Measurements from ENCODE around the gene CNTRL.
A peak's percentile ranks its signal among the peaks of the same experiment; 100 is the strongest.
"Not testable (repeated sequence)": the region's sequence is repeated elsewhere in the genome, so short reads cannot be mapped to it uniquely, and the experiment has no call there.

CNTRL gene

GRCh38 chr9:121069396-121069795 is 5.4 kb upstream of the CNTRL start:
- DNase-seq (ENCODE audit: low read depth, low spot score): no peak

GRCh38 chr9:121071370-121071755 is 3.4 kb upstream of the CNTRL start:
- no peak overlapping the region for H3K4me3 ChIP-seq (ENCODE audit: low read length)

More at GRCh38 chr9:121069396-121069795, 5.4 kb upstream of the CNTRL start:
- H3K4me3 ChIP-seq (ENCODE audit: low read length): no peak overlapping the region

GRCh38 chr9:121071756-121072421 is 2.9 kb upstream of the CNTRL start:
- no peak for DNase-seq (ENCODE audit: low read depth, low spot score)
- H3K4me3 ChIP-seq (ENCODE audit: low read length): no peak overlapping the region

More at GRCh38 chr9:121071370-121071755, 3.4 kb upstream of the CNTRL start:
- no peak for DNase-seq (ENCODE audit: low read depth, low spot score)

GRCh38 chr9:121073038-121073437 is 1.7 kb upstream of the CNTRL start:
- no peak overlapping the region for H3K4me3 ChIP-seq (ENCODE audit: low read length)
- no peak for DNase-seq (ENCODE audit: low read depth, low spot score)

GRCh38 chr9:121075251-121076036 is 689 bp downstream of the CNTRL start:
- peak overlapping the region; percentile 90 for H3K4me3 ChIP-seq (ENCODE audit: low read length)
- DNase-seq (ENCODE audit: low read depth, low spot score): peak; percentile 38

- DNase-seq (ENCODE audit: low read depth, low spot score): no peak
- H3K4me3 ChIP-seq (ENCODE audit: low read length): no peak overlapping the region
Measured at GRCh38 chr9:121082075-121082474, 7.3 kb downstream of the CNTRL start.

- DNase-seq (ENCODE audit: low read depth, low spot score): no peak
- H3K4me3 ChIP-seq (ENCODE audit: low read length): no peak overlapping the region
Measured at GRCh38 chr9:121085661-121086060, 10.9 kb downstream of the CNTRL start.

- no peak overlapping the region for H3K4me3 ChIP-seq (ENCODE audit: low read length)
- DNase-seq (ENCODE audit: low read depth, low spot score): no peak
Measured at GRCh38 chr9:121088576-121088975, 13.8 kb downstream of the CNTRL start.

- not testable (repeated sequence) for H3K4me3 ChIP-seq (ENCODE audit: low read length); DNase-seq (ENCODE audit: low read depth, low spot score)
Measured at GRCh38 chr9:121090743-121091142, 16.0 kb downstream of the CNTRL start.

- DNase-seq (ENCODE audit: low read depth, low spot score): no peak
- H3K4me3 ChIP-seq (ENCODE audit: low read length): no peak overlapping the region
Measured at GRCh38 chr9:121095057-121095456, 20.3 kb downstream of the CNTRL start.

GRCh38 chr9:121098567-121099198 is 23.9 kb downstream of the CNTRL start:
- H3K4me3 ChIP-seq (ENCODE audit: low read length): no peak overlapping the region
- DNase-seq (ENCODE audit: low read depth, low spot score): no peak

- not testable (repeated sequence) for DNase-seq (ENCODE audit: low read depth, low spot score); H3K4me3 ChIP-seq (ENCODE audit: low read length)
Measured at GRCh38 chr9:121104054-121104453, 29.3 kb downstream of the CNTRL start.

GRCh38 chr9:121105531-121105930 is 30.8 kb downstream of the CNTRL start:
- H3K4me3 ChIP-seq (ENCODE audit: low read length): no peak overlapping the region
- no peak for DNase-seq (ENCODE audit: low read depth, low spot score)

- DNase-seq (ENCODE audit: low read depth, low spot score): peak; percentile 59
Measured at GRCh38 chr9:121107029-121107428, 32.3 kb downstream of the CNTRL start.

GRCh38 chr9:121107881-121108280 is 33.1 kb downstream of the CNTRL start:
- H3K4me3 ChIP-seq (ENCODE audit: low read length): no peak overlapping the region
- DNase-seq (ENCODE audit: low read depth, low spot score): no peak

More at GRCh38 chr9:121107029-121107428, 32.3 kb downstream of the CNTRL start:
- no peak overlapping the region for H3K4me3 ChIP-seq (ENCODE audit: low read length)

- DNase-seq (ENCODE audit: low read depth, low spot score): no peak
- no peak overlapping the region for H3K4me3 ChIP-seq (ENCODE audit: low read length)
Measured at GRCh38 chr9:121115466-121115865, 40.7 kb downstream of the CNTRL start.

GRCh38 chr9:121118266-121118665 is 43.5 kb downstream of the CNTRL start:
- no peak for DNase-seq (ENCODE audit: low read depth, low spot score)
- no peak overlapping the region for H3K4me3 ChIP-seq (ENCODE audit: low read length)

- DNase-seq (ENCODE audit: low read depth, low spot score): no peak
- no peak overlapping the region for H3K4me3 ChIP-seq (ENCODE audit: low read length)
Measured at GRCh38 chr9:121120386-121120785, 45.6 kb downstream of the CNTRL start.

- peak; percentile 82 for DNase-seq (ENCODE audit: low read depth, low spot score)
- peak overlapping the region; percentile 28 for H3K4me3 ChIP-seq (ENCODE audit: low read length)
Measured at GRCh38 chr9:121121582-121122087, 46.9 kb downstream of the CNTRL start.

All from Jurkat, Clone E6-1 (cell line).